Muscle layer of duodenum (tissue), 2 donors: ENCODE data around the gene PPP2R5C.
"Not testable (repeated sequence)": the region's sequence is repeated elsewhere in the genome, so short reads cannot be mapped to it uniquely, and the experiment has no call there.

ENCODE experiments used
- H3K27ac ChIP-seq: one replicate; pipeline ENCODE4 v1.7.0; 2013; ENCODE audit warnings: mild to moderate bottlenecking, low read length
- H3K27me3 ChIP-seq: one replicate; pipeline ENCODE4 v1.7.0; 2013; ENCODE audit warnings: low read depth, mild to moderate bottlenecking, control low read depth, low read length
- H3K36me3 ChIP-seq, 2 donors: one replicate each; pipeline ENCODE4 v1.7.0; 2013; ENCODE audit warnings: low read length in 2 of 2, control low read depth in 1 of 2, mild to moderate bottlenecking in 1 of 2; ENCODE audit not compliant: insufficient read depth in 2 of 2, control insufficient read depth in 1 of 2
- H3K4me1 ChIP-seq, 2 donors: one replicate each; pipeline ENCODE4 v1.7.0; 2013; ENCODE audit warnings: low read length in 2 of 2, mild to moderate bottlenecking in 2 of 2, control low read depth in 1 of 2, moderate library complexity in 1 of 2; ENCODE audit not compliant: insufficient read depth in 2 of 2, control insufficient read depth in 1 of 2
- H3K4me3 ChIP-seq, 2 donors: one replicate each; pipeline ENCODE4 v1.7.0; 2013; ENCODE audit warnings: low read length in 2 of 2, low read depth in 1 of 2, mild to moderate bottlenecking in 1 of 2
- H3K9me3 ChIP-seq, 2 donors: one replicate each; pipeline ENCODE4 v1.7.0; 2013; ENCODE audit warnings: low read length in 2 of 2, control low read depth in 1 of 2, mild to moderate bottlenecking in 1 of 2; ENCODE audit not compliant: control insufficient read depth in 1 of 2
- donor health status: healthy.

The PPP2R5C gene

GRCh38 chr14:101966742-101967141 is 205.2 kb downstream of the PPP2R5C start:
- Histone ChIP-seq H3K27me3 (no peaks in the 10 kb centered on the region), H3K4me1 (peaks cover 20 to 41% of the 10 kb centered on the region in 2 donors), H3K27ac (peak overlapping the region; percentile 51)

GRCh38 chr14:101968186-101968585 is 206.7 kb downstream of the PPP2R5C start:
- no peak overlapping the region for H3K27ac ChIP-seq
- H3K4me1 ChIP-seq: peaks cover 27 to 40% of the 10 kb centered on the region in 2 donors
- H3K4me3 ChIP-seq: no peak overlapping the region

More at GRCh38 chr14:101966742-101967141, 205.2 kb downstream of the PPP2R5C start:
- Histone ChIP-seq H3K4me3 (no peak overlapping the region), H3K9me3 (no peaks in the 10 kb centered on the region), H3K36me3 (no peaks in the 10 kb centered on the region)

GRCh38 chr14:101969481-101969880 is 208.0 kb downstream of the PPP2R5C start:
- peaks cover 27 to 37% of the 10 kb centered on the region in 2 donors for H3K4me1 ChIP-seq
- H3K27me3 ChIP-seq: no peaks in the 10 kb centered on the region
- H3K36me3 ChIP-seq: peaks cover 0 to 4% of the 10 kb centered on the region in 2 donors
- no peaks in the 10 kb centered on the region for H3K9me3 ChIP-seq
- no peak overlapping the region for H3K27ac ChIP-seq
- H3K4me3 ChIP-seq: no peak overlapping the region

More at GRCh38 chr14:101968186-101968585, 206.7 kb downstream of the PPP2R5C start:
- Histone ChIP-seq H3K9me3 (no peaks in the 10 kb centered on the region), H3K36me3 (peaks cover 0 to 4% of the 10 kb centered on the region in 2 donors), H3K27me3 (no peaks in the 10 kb centered on the region)

GRCh38 chr14:101970830-101971400 is 209.4 kb downstream of the PPP2R5C start:
- H3K36me3 ChIP-seq: peaks cover 0 to 6% of the 10 kb centered on the region in 2 donors
- H3K27ac ChIP-seq: no peak overlapping the region
- H3K4me3 ChIP-seq: no peak overlapping the region
- H3K9me3 ChIP-seq: no peaks in the 10 kb centered on the region
- H3K4me1 ChIP-seq: peaks cover 22 to 33% of the 10 kb centered on the region in 2 donors
- no peaks in the 10 kb centered on the region for H3K27me3 ChIP-seq

- not testable (repeated sequence) for H3K9me3 ChIP-seq, H3K4me3 ChIP-seq, H3K27me3 ChIP-seq
- Histone ChIP-seq H3K36me3 (peaks cover under 1 to 11% of the 10 kb centered on the region in 2 donors), H3K4me1 (peaks cover 20 to 28% of the 10 kb centered on the region in 2 donors), H3K27ac (peak overlapping the region; percentile 86)
These were observed 209.9 kb downstream of the PPP2R5C start for GRCh38 chr14:101971458-101971857.

- Histone ChIP-seq H3K27me3 (no peaks in the 10 kb centered on the region), H3K27ac (peak overlapping the region; percentile 86), H3K36me3 (peaks cover 8 to 19% of the 10 kb centered on the region in 2 donors), H3K4me3 (no peak overlapping the region), H3K4me1 (peaks cover 13 to 21% of the 10 kb centered on the region in 2 donors), H3K9me3 (no peaks in the 10 kb centered on the region)
These were observed 210.8 kb downstream of the PPP2R5C start for GRCh38 chr14:101972126-101972866.

- H3K4me3 ChIP-seq: no peak overlapping the region
- H3K27me3 ChIP-seq: no peaks in the 10 kb centered on the region
- H3K9me3 ChIP-seq: no peaks in the 10 kb centered on the region
- peak overlapping the region; percentile 86 for H3K27ac ChIP-seq
- H3K4me1 ChIP-seq: peaks cover 13 to 21% of the 10 kb centered on the region in 2 donors
- H3K36me3 ChIP-seq: peaks cover 12 to 27% of the 10 kb centered on the region in 2 donors
These were observed 211.8 kb downstream of the PPP2R5C start for GRCh38 chr14:101973356-101973755.

GRCh38 chr14:101975231-101975630 is 213.7 kb downstream of the PPP2R5C start:
- Histone ChIP-seq H3K4me3 (no peak overlapping the region), H3K27ac (no peak overlapping the region), H3K36me3 (peaks cover 30 to 37% of the 10 kb centered on the region in 2 donors), H3K9me3 (no peaks in the 10 kb centered on the region), H3K4me1 (peaks cover 13 to 21% of the 10 kb centered on the region in 2 donors), H3K27me3 (no peaks in the 10 kb centered on the region)
